Effector CD4-positive, alpha-beta T cell (primary cell): Measurements from ENCODE around the gene C11orf58.

Experiments used
- DNase-seq: peaks from one replicate; pipeline ENCODE4 v3.0.0-alpha.2; 2020
- total RNA-seq: gene quantifications from one replicate; lab custom pipeline; 2026; lab: John Stamatoyannopoulos, UW

C11orf58 gene
- 147 reads per million, percentile 89 among the genes with 10 or more reads in this experiment for total RNA-seq

- peak; percentile 96 for DNase-seq
These were observed at the start of gene C11orf58 for GRCh38 chr11:16738193-16738946. TSS of gene C11orf58 (plus strand) at chr11:16738647. CDS start at chr11:16738779, 132 bp downstream.

DNA sequence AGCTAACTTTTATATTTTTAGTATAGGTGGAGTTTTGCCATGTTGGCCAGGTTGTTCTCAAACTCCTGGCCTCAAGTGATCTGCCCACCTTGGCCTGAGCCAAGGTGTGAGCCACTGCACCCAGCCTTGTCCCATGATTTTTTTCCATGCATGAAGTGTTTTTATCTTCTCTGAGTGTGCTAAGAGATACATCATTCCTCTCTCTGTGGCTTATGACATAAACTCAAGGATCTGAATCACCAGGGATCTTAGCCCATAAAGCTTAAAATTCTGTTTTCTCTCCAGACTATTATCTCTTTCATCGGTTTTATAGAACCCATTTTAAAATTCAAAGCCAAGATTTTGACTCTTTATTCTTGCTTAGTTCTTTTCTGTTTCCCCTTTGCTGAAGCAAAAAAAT lies 48.4 kb upstream of the C11orf58 start:
- no peak for DNase-seq

DNA sequence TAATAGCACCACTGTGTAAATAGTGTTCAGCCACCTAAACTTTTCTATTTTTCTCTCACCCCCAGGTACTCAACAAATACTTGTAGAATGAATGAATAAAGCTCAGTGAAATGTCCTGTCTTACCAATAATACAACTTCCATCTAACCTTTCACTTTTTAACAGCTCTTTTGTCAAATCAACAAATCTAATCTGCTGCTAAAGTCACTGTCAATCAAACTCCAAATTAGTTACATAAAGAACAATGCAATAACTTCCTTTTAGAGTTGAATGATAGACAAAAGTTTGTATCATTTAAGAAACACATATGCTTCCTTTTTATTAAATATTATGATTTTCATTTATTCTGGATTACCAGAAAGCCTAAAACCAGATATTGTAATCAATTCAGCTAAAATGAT lies 34.7 kb upstream of the C11orf58 start:
- no peak for DNase-seq

- DNase-seq: no peak
These were observed 24.9 kb upstream of the C11orf58 start for GRCh38 chr11:16713594-16713993.

GRCh38 chr11:16722581-16723344 lies 15.7 kb upstream of the C11orf58 start:
- DNase-seq: no peak

DNA sequence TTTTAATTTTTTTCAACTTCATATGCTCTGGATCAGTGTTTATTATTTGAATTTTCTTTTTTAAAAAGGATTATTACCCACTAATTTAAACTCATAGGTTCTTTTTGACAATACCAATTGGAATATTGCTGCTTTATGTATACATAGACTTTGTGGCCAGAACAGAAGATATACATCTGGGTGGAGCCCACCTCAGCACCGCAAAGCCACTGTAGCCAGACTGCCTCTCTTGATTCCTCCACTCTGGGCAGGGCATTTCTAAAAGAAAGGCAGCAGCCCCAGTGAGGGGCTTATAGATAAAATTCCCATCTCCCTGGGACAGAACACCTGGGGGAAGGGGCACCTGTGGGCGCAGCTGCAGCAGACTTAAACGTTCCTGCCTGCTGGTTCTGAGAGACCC lies 10.6 kb upstream of the C11orf58 start:
- DNase-seq: no peak

- DNase-seq: peak; percentile 2
These were observed 642 bp upstream of the C11orf58 start for GRCh38 chr11:16737818-16738192.

DNA sequence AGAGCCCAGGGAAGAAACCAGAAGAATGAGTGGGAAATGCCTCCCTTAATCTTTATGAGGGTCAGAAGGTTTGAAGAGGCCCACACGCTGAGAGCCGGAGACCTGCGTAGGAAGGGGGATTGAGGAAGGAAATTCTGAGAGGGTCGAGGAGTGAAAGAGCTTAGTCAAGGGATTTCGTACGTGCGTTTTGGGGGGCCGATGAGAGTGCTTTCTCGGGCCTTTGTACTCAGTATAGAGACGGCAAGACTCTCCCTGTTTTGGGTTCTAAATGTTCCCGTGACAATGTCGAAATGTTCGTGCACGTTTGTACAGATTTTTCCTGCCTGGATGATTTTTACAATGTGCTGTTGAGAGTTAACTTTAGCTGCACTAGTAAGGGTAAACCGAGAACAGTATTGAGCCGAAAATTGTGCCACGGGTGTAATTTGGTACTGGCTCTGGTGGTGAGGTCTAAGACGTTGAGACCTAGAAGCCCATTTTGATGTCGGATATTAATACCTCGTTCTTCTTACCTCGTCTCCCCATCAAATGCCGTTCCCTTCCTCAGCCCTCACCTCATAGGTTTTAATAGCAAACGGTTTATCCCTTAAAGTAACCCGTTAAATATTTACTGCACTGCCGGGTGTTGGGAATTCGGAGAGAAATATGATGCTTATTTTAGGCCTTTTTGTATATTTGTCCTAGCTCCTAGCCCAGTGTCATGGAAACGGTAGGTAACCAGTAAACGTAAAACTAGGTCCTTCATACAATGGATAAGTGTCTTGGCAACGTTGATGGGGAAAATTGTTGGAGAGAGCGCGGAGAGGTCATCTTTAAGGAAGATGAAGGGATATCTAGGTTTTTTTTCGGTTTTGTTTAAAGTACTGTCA lies 734 bp downstream of the C11orf58 start:
- no peak for DNase-seq

DNA sequence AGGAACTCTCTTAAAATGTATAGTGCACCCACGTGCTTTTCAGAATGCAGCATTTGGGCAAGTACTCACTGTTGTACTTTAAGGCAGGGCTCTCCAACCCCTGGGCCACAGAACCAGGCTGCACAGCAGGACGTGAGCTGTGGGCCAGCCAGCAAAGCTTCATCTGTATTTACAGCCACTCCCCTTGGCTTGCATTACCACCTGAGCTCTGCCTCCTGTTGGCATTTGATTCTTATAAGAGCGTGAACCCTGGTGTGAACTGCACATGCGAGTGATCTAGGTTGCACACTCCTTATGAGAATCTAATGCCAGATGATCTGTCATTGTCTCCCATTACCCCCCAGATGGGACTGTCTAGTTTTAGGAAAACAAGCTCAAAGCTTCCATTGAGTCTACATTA lies 3.0 kb downstream of the C11orf58 start:
- no peak for DNase-seq

DNA sequence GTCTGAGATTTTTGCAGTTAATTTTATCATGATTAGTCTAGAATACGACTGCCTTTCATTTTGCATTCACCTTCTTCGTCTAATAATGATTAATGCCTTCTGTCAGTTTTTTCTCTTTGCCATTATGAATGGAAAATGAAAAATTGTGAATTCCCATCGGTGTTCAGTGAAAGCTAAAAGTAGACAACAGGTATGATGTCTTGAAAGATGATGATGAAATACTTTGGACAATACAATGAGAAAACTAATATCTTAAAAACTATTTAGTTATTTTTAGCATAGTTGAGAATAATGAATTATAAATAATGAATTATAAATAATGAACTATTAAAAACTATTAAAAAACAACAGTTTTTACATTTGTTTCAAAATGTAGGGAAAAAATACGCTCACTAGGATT lies 5.0 kb downstream of the C11orf58 start:
- DNase-seq: no peak

DNA sequence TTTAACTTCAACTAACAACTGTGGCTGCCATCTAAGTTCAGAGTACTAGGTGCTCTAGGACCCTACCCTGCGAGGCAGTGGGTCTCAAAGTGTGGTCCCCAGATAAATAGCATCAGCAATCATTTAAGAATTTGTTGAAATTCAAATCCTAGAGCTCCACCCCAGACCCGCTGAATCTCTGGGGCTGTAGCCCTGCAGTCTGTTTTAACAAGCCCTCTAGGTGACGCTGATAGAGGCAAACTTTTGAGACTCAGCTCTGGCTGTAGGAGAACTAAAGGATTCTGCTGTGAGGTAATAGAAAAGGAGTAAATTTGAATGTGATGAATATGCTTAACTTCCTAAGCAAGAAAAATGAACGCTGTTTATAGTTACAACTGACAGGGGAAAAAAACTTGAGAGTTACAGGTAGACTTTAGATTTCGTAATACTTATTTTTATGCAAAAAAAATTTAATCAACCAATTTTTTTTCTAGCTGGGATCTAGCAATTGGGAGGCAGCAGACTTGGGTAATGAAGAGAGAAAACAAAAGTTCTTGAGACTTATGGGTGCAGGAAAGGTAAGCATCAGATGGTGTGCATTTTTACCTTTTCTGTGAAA lies 5.8 kb downstream of the C11orf58 start:
- no peak for DNase-seq

- no peak for DNase-seq
These were observed 7.6 kb downstream of the C11orf58 start for GRCh38 chr11:16745950-16746605.

- DNase-seq: no peak
These were observed 10.6 kb downstream of the C11orf58 start for GRCh38 chr11:16749092-16749491.

GRCh38 chr11:16749666-16750065 lies 11.2 kb downstream of the C11orf58 start:
- no peak for DNase-seq

GRCh38 chr11:16750417-16750816 lies 12.0 kb downstream of the C11orf58 start:
- no peak for DNase-seq

DNA sequence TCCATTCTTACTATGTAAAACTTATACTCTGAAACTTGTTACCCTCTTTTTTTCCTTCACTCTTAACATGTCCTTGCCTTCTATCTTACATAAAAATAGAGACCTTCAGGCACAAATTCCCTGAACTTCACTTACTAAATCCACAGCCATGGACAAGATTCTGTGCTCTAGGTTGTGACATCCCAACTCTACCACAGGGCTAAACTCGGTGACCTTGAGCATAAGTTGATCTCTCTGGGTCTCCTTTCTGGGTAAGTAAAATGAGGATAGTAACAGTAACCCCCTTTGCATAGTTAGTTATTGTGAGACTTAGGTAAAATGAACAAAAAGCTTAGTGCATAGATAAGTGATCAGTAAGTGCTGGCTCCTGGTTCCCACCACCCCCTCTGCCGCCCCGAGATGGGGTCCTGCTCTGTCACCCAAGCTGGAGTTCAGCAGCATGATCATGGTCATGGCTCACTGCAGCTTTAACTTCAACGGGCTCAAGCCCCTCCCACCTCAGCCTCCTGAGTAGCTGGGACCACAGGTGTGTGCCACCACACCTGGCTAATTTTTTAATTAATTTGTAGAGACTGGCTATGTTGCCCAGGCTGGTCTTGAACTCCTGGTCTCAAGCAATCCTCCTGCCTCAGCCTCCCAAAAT lies 20.1 kb downstream of the C11orf58 start:
- DNase-seq: no peak

GRCh38 chr11:16759857-16760508 lies 21.5 kb downstream of the C11orf58 start:
- no peak for DNase-seq

DNA sequence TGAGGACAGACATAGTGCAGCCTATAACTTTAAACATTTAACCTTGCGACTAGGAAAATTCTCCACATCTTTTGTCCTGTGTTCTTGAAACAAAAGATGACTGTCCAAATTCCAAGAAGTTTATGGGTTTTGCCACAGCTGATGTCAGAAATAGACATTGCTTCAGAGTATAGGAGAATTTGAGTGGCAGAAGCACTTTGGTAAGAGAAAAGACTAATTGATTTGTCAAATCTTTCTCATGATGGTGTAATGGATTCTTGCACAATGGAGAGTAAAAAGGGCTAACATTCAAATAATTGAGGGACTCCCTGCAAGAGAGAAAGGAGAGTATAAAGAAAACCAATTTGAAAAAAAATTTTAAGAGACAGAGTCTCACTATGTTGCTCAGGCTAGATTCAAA lies 25.3 kb downstream of the C11orf58 start:
- DNase-seq: no peak

DNA sequence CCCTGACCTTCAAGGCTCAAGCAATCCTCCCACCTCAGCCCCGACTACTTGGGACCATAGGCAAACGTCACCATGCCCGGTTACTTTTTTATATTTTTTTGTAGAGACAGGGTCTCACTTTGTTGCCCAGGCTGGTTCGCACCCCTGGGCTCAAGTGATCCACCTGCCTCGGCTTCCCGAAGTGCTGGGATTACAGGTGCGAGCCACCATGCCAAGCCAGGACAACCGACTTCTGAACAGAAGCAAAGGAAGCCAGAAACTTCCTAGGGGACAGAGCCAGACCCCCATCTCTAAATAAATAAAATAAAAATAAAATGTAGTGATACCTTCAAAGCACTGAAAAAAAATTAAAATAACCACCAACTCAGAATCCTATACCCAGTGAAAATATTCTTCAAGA lies 26.4 kb downstream of the C11orf58 start:
- DNase-seq: no peak

DNA sequence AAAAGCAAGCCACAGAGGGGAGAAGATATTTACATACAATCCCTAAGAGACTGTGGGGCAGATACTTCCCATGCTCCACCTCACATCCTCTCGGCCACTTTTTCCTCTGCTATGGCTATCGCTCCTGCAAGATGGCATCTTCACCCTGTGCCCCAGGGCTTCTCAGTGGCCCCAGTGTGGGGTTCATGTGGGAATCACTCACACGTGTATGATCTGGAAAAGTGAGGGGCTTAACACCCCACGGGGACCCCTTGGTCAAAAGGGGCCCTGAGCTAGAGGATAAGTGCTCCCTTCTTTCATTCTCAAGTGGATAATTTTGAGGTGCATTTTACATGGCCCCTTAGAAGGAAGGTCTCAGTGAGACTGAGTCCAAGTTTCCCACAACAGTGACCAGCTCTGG lies 28.7 kb downstream of the C11orf58 start:
- no peak for DNase-seq

DNA sequence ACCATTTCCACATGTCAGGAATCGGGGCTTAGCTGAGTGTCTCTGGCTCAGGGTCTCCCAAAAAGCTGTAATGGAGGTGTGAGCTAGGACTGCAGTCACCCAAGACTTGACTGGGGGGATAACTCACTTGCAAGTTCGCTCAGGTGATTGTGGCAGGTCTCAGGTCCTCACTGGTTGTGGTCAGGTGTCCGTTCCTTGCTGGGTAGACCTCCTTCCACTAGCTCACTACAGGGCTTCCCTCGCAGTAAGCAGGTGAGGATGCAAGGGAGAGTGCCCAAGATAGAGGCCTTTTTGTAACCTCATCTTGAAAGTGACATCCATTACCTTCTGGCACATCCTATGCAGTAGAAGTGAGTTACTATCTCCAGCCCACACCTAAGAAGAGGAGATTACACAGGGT lies 29.5 kb downstream of the C11orf58 start:
- no peak for DNase-seq
